ENCODE data around the gene SVBP. TPM values are rescaled to one million over a fixed set of nuclear protein-coding genes. Genes with fewer than 3 reads are reported as not detected.

The SVBP gene
- polyA plus RNA-seq, 1 experiment: 10.5 TPM

GRCh38 chr1:42845866-42846256 is 28.7 kb upstream of the SVBP start:
- no peak for DNase-seq (ENCODE audit: low read depth)

GRCh38 chr1:42845193-42845592 is 28.0 kb upstream of the SVBP start:
- H3K4me3 ChIP-seq (ENCODE audit: low read depth, low read length): no peak overlapping the region
- peaks cover 8% of the 10 kb centered on the region for H3K36me3 ChIP-seq (ENCODE audit: control insufficient read depth, insufficient read depth, low read length)
- ChIA-PET POLR2A (no interaction called here), CTCF (no interaction called here)
- TF ChIP-seq CTCF (IDR thresholded peaks at IDR 0.05; ENCODE audit: insufficient read depth, low read depth, low read length): no peak
- no peak for DNase-seq (ENCODE audit: low read depth)
- H3K27me3 ChIP-seq (ENCODE audit: control insufficient read depth, insufficient read depth, low read length): no peaks in the 10 kb centered on the region

More at GRCh38 chr1:42845866-42846256, 28.7 kb upstream of the SVBP start:
- Histone ChIP-seq H3K4me3 (ENCODE audit: low read depth, low read length) (peak overlapping the region; percentile 51), H3K36me3 (ENCODE audit: control insufficient read depth, insufficient read depth, low read length) (peaks cover 8% of the 10 kb centered on the region), H3K27me3 (ENCODE audit: control insufficient read depth, insufficient read depth, low read length) (no peaks in the 10 kb centered on the region)
- TF ChIP-seq CTCF (IDR thresholded peaks at IDR 0.05; ENCODE audit: insufficient read depth, low read depth, low read length): no peak
- ChIA-PET CTCF (interaction anchor here (0.9 to 2.2 kb wide), 4 partner anchors 16 to 69 kb away, joined by 3 to 5 read pairs (median 4); no protein-coding TSS in a partner anchor), POLR2A (interaction anchor here (0.6 kb wide), 3 partner anchors 8 to 126 kb away, joined by 3 to 5 read pairs (median 3); no protein-coding TSS in a partner anchor)

GRCh38 chr1:42844592-42845140 is 27.5 kb upstream of the SVBP start:
- CTCF ChIA-PET: interaction anchor here (0.6 kb wide), 1 partner anchor 61 kb away, joined by 4 read pairs; no protein-coding TSS in a partner anchor
- H3K36me3 ChIP-seq (ENCODE audit: control insufficient read depth, insufficient read depth, low read length): peaks cover 8% of the 10 kb centered on the region
- H3K4me3 ChIP-seq (ENCODE audit: low read depth, low read length): no peak overlapping the region
- POLR2A ChIA-PET: no interaction called here
- no peaks in the 10 kb centered on the region for H3K27me3 ChIP-seq (ENCODE audit: control insufficient read depth, insufficient read depth, low read length)
- DNase-seq (ENCODE audit: low read depth): no peak
- no peak for TF ChIP-seq CTCF (IDR thresholded peaks at IDR 0.05; ENCODE audit: insufficient read depth, low read depth, low read length)

GRCh38 chr1:42841440-42842147 is 24.4 kb upstream of the SVBP start:
- TF ChIP-seq CTCF (IDR thresholded peaks at IDR 0.05; ENCODE audit: insufficient read depth, low read depth, low read length): no peak
- no peaks in the 10 kb centered on the region for H3K27me3 ChIP-seq (ENCODE audit: control insufficient read depth, insufficient read depth, low read length)
- POLR2A ChIA-PET: no interaction called here
- no peak for DNase-seq (ENCODE audit: low read depth)
- H3K36me3 ChIP-seq (ENCODE audit: control insufficient read depth, insufficient read depth, low read length): peaks cover 6% of the 10 kb centered on the region
- CTCF ChIA-PET: no interaction called here
- no peak overlapping the region for H3K4me3 ChIP-seq (ENCODE audit: low read depth, low read length)

- DNase-seq (ENCODE audit: low read depth): no peak
- no peak for TF ChIP-seq CTCF (IDR thresholded peaks at IDR 0.05; ENCODE audit: insufficient read depth, low read depth, low read length)
- H3K36me3 ChIP-seq (ENCODE audit: control insufficient read depth, insufficient read depth, low read length): peaks cover 6% of the 10 kb centered on the region
- ChIA-PET POLR2A (no interaction called here), CTCF (no interaction called here)
- no peak overlapping the region for H3K4me3 ChIP-seq (ENCODE audit: low read depth, low read length)
- no peaks in the 10 kb centered on the region for H3K27me3 ChIP-seq (ENCODE audit: control insufficient read depth, insufficient read depth, low read length)
Observed at GRCh38 chr1:42841010-42841409, 23.8 kb upstream of the SVBP start.
